Duodenal mucosa (tissue), 2 donors: ENCODE measurements around the gene SERPINB1.

Experiments
- H3K27ac ChIP-seq: one replicate; pipeline ENCODE4 v1.7.0; 2013; ENCODE audit warnings: low read depth, low read length
- H3K27me3 ChIP-seq, 2 donors: one replicate each; pipeline ENCODE4 v1.7.0; 2013; ENCODE audit warnings: low read length in 2 of 2, control low read depth in 1 of 2; ENCODE audit not compliant: insufficient read depth in 2 of 2, control insufficient read depth in 1 of 2
- H3K36me3 ChIP-seq, 2 donors: one replicate each; pipeline ENCODE4 v1.7.0; 2013; ENCODE audit warnings: low read length in 2 of 2, control low read depth in 1 of 2; ENCODE audit not compliant: insufficient read depth in 2 of 2, control insufficient read depth in 1 of 2
- H3K4me1 ChIP-seq, 2 donors: one replicate each; pipeline ENCODE4 v1.7.0; 2013; ENCODE audit warnings: low read length in 2 of 2, control low read depth in 1 of 2; ENCODE audit not compliant: insufficient read depth in 2 of 2, control insufficient read depth in 1 of 2
- H3K4me3 ChIP-seq, 2 donors: one replicate each; pipeline ENCODE4 v1.7.0; 2013; ENCODE audit warnings: low read length in 2 of 2, low read depth in 1 of 2
- H3K9ac ChIP-seq, 2 donors: one replicate each; pipeline ENCODE4 v1.7.0; 2013; ENCODE audit warnings: low read length in 2 of 2, low read depth in 1 of 2
- H3K9me3 ChIP-seq, 2 donors: one replicate each; pipeline ENCODE4 v1.7.0; 2013; ENCODE audit warnings: low read length in 2 of 2, control low read depth in 1 of 2; ENCODE audit not compliant: control insufficient read depth in 1 of 2

SERPINB1 gene

GRCh38 chr6:2876210-2877056, 34.8 kb upstream of the SERPINB1 start:
- peak overlapping the region; percentile 36 to 66 for H3K9ac ChIP-seq
- H3K27me3 ChIP-seq = no peaks in the 10 kb centered on the region
- no peaks in the 10 kb centered on the region for H3K36me3 ChIP-seq
- H3K9me3 ChIP-seq = no peaks in the 10 kb centered on the region
- H3K4me1 ChIP-seq = peaks cover 18 to 25% of the 10 kb centered on the region in 2 donors
- peak overlapping the region; percentile 47 for H3K27ac ChIP-seq
- H3K4me3 ChIP-seq = peak overlapping the region; percentile 57 to 66

- Histone ChIP-seq H3K27me3 (no peaks in the 10 kb centered on the region), H3K4me1 (peaks cover 18 to 25% of the 10 kb centered on the region in 2 donors), H3K4me3 (peak overlapping the region; percentile 72 to 76), H3K36me3 (no peaks in the 10 kb centered on the region), H3K27ac (peak overlapping the region; percentile 71), H3K9ac (peak overlapping the region; percentile 68 to 74), H3K9me3 (no peaks in the 10 kb centered on the region)
These were observed 33.9 kb upstream of the SERPINB1 start for GRCh38 chr6:2875359-2876191.

- H3K27me3 ChIP-seq = no peaks in the 10 kb centered on the region
- H3K4me3 ChIP-seq = no peak overlapping the region
- no peak overlapping the region for H3K27ac ChIP-seq
- no peaks in the 10 kb centered on the region for H3K36me3 ChIP-seq
- H3K9me3 ChIP-seq = no peaks in the 10 kb centered on the region
- H3K4me1 ChIP-seq = peaks cover 18 to 25% of the 10 kb centered on the region in 2 donors
- no peak overlapping the region for H3K9ac ChIP-seq
These were observed 32.0 kb upstream of the SERPINB1 start for GRCh38 chr6:2873643-2874042.

GRCh38 chr6:2872423-2873358, 31.0 kb upstream of the SERPINB1 start:
- no peak overlapping the region for H3K4me3 ChIP-seq
- no peaks in the 10 kb centered on the region for H3K36me3 ChIP-seq
- H3K9ac ChIP-seq = no peak overlapping the region
- H3K9me3 ChIP-seq = no peaks in the 10 kb centered on the region
- no peaks in the 10 kb centered on the region for H3K27me3 ChIP-seq
- peaks cover 18 to 25% of the 10 kb centered on the region in 2 donors for H3K4me1 ChIP-seq
- H3K27ac ChIP-seq = no peak overlapping the region

- Histone ChIP-seq H3K4me1 (peaks cover 11 to 19% of the 10 kb centered on the region in 2 donors), H3K36me3 (no peaks in the 10 kb centered on the region), H3K9ac (no peak overlapping the region), H3K4me3 (no peak overlapping the region), H3K27ac (no peak overlapping the region), H3K9me3 (no peaks in the 10 kb centered on the region), H3K27me3 (no peaks in the 10 kb centered on the region)
These were observed 30.3 kb upstream of the SERPINB1 start for GRCh38 chr6:2871953-2872352.

- peaks cover 13 to 15% of the 10 kb centered on the region in 2 donors for H3K4me1 ChIP-seq
- H3K4me3 ChIP-seq = no peak overlapping the region
- H3K9me3 ChIP-seq = no peaks in the 10 kb centered on the region
- no peak overlapping the region for H3K27ac ChIP-seq
- no peaks in the 10 kb centered on the region for H3K27me3 ChIP-seq
- no peaks in the 10 kb centered on the region for H3K36me3 ChIP-seq
- no peak overlapping the region for H3K9ac ChIP-seq
These were observed 29.4 kb upstream of the SERPINB1 start for GRCh38 chr6:2871102-2871501.

- Histone ChIP-seq H3K9ac (no peak overlapping the region), H3K27ac (no peak overlapping the region), H3K9me3 (no peaks in the 10 kb centered on the region), H3K27me3 (no peaks in the 10 kb centered on the region), H3K4me1 (peaks cover 19 to 20% of the 10 kb centered on the region in 2 donors), H3K36me3 (no peaks in the 10 kb centered on the region), H3K4me3 (no peak overlapping the region)
These were observed 28.5 kb upstream of the SERPINB1 start for GRCh38 chr6:2870046-2870636.

- no peak overlapping the region for H3K4me3 ChIP-seq
- no peaks in the 10 kb centered on the region for H3K27me3 ChIP-seq
- no peak overlapping the region for H3K9ac ChIP-seq
- no peaks in the 10 kb centered on the region for H3K9me3 ChIP-seq
- H3K36me3 ChIP-seq = no peaks in the 10 kb centered on the region
- no peak overlapping the region for H3K27ac ChIP-seq
- H3K4me1 ChIP-seq = peaks cover 12% of the 10 kb centered on the region in 2 donors
These were observed 27.0 kb upstream of the SERPINB1 start for GRCh38 chr6:2868637-2869036.

GRCh38 chr6:2866171-2866846, 24.6 kb upstream of the SERPINB1 start:
- Histone ChIP-seq H3K9me3 (no peaks in the 10 kb centered on the region), H3K36me3 (no peaks in the 10 kb centered on the region), H3K4me1 (peaks cover 12 to 16% of the 10 kb centered on the region in 2 donors), H3K4me3 (no peak overlapping the region), H3K27ac (no peak overlapping the region), H3K27me3 (no peaks in the 10 kb centered on the region), H3K9ac (no peak overlapping the region)
